H1 (cell line): ENCODE measurements around the gene POLR1G. TPM values are rescaled to one million over a fixed set of nuclear protein-coding genes. Genes with fewer than 3 reads are reported as not detected.

Source experiments
- CBX5 ChIP-seq: fragments of 300-800, 300-1000 bp; sonication (generic); IDR thresholded peaks from 2 replicates; pipeline ENCODE4 v1.7.1; 2016; ENCODE audit warnings: antibody characterized with exemption, low read length, low read depth
- CREB1 ChIP-seq: IDR thresholded peaks from 2 replicates; pipeline ENCODE4 v1.6.1; 2012; ENCODE audit warnings: inconsistent platforms
- FOSL1 ChIP-seq: IDR thresholded peaks from 2 replicates; pipeline ENCODE4 v1.6.1; 2011; ENCODE audit warnings: mild to moderate bottlenecking, low read depth, low read length, moderate library complexity; ENCODE audit not compliant: insufficient read depth
- JUN ChIP-seq: IDR thresholded peaks from 2 replicates; pipeline ENCODE4 v1.6.1; 2011; ENCODE audit warnings: low read depth, mild to moderate bottlenecking, improper control_type of control experiment, low read length
- SP2 ChIP-seq: IDR thresholded peaks from 2 replicates; pipeline ENCODE4 v1.6.1; 2012; ENCODE audit warnings: mild to moderate bottlenecking, low read length, inconsistent platforms
- TAF1 ChIP-seq: IDR thresholded peaks from 2 replicates; pipeline ENCODE4 v1.6.1; 2011; ENCODE audit warnings: mild to moderate bottlenecking, low read depth, low read length
- TBP ChIP-seq: IDR thresholded peaks from 2 replicates; pipeline ENCODE4 v1.6.1; 2011; ENCODE audit warnings: low read depth, low read length, improper control_type of control experiment
- YY1 ChIP-seq: IDR thresholded peaks from 2 replicates; pipeline ENCODE4 v1.6.1; 2011; ENCODE audit warnings: low read depth, mild to moderate bottlenecking, low read length
- polyA plus RNA-seq, 7 experiments: library from polyadenylated mRNA; depleted of rRNA in 3 of 7; stranded (reverse) in 5 of 7; unstranded in 2 of 7; fragments of >200 nt in 5 of 7; fragments of 200-250 nt in 2 of 7; gene quantifications; 1 replicate in 5 of 7; 2 replicates in 1 of 7; 4 replicates in 1 of 7; pipeline versions ENCODE4 v1.2.1 to v1.2.3, GENCODE V29; 2011 to 2013; ENCODE audit warnings: missing spikeins in 2 of 7, mixed read lengths in 2 of 7
- total RNA-seq: library from RNA; stranded (reverse); fragmentation: NEBNext Ultra II Directional; extraction: Animal tissue kit (Norgen Biotek cat#: 25700); gene quantifications from 2 replicates; pipeline ENCODE4 v1.2.1, GENCODE V29; 2021
- TF ChIP-seq, protein P1 (sequence below): fragments of 300-600 bp; sonication (generic); IDR thresholded peaks from 2 replicates; pipeline ENCODE4 v1.7.1; 2012; ENCODE audit warnings: low read length, moderate library complexity, mild to moderate bottlenecking, inconsistent platforms; ENCODE audit not compliant: insufficient replicate concordance
- TF ChIP-seq, protein P2 (sequence below): IDR thresholded peaks from 2 replicates; pipeline ENCODE4 v1.6.1; 2012; ENCODE audit warnings: inconsistent platforms

The POLR1G gene
- total and polyA plus RNA-seq, 2 of the 8 experiments (the other 6 are each of a cell fraction or from before 2014, with no cell fraction given) = 16.8 to 34.8 TPM

DNA sequence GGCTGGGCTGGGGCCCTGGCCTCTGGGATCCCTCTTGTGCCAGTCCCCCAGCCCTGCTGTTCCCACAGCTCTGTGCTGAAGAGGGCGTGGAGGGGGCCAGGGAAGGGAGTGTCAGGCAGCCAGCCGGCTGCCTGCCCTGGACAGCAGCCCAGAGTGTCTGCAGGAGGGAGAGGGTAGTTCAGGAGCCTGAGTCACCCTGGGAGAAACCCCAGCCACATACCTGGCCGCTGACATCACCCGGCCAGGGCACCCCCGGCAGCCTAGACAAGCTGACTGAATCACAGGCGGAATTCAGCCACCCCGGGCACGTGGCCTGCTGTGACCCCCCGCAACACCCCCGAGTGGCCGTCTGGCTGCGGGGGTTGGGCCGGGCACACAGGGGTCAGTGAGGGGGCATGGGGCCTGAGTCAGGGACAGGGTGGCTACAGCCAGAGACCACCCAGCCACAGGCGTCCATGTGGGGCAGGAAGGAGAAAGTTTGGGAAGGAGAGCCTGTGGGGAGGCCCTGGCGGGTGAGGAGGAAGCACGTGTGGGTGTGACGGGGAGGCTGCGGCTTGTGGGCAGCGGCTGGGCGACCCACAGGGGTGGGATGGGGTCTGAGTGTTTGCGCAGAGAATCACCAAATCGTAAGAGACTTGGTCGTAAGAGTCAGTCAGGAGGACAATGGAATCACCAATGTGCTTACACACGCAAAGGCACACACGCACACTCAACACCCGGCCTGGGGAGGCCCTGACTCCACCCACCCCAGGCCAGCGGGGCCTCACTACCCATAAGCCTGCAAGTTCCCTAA is 49.5 kb downstream of the POLR1G start (continued):
- TF ChIP-seq SP2 (no peak), YY1 (no peak), CREB1 (no peak), TAF1 (0 out of 2 replicates have a peak, but pooled peaks have one; percentile 24), FOSL1 (no peak), TBP (peak; percentile 28; the same call in 1 of the 2 replicates), JUN (peak; percentile 98), CBX5 (no peak)
- TF ChIP-seq, protein P1, sequence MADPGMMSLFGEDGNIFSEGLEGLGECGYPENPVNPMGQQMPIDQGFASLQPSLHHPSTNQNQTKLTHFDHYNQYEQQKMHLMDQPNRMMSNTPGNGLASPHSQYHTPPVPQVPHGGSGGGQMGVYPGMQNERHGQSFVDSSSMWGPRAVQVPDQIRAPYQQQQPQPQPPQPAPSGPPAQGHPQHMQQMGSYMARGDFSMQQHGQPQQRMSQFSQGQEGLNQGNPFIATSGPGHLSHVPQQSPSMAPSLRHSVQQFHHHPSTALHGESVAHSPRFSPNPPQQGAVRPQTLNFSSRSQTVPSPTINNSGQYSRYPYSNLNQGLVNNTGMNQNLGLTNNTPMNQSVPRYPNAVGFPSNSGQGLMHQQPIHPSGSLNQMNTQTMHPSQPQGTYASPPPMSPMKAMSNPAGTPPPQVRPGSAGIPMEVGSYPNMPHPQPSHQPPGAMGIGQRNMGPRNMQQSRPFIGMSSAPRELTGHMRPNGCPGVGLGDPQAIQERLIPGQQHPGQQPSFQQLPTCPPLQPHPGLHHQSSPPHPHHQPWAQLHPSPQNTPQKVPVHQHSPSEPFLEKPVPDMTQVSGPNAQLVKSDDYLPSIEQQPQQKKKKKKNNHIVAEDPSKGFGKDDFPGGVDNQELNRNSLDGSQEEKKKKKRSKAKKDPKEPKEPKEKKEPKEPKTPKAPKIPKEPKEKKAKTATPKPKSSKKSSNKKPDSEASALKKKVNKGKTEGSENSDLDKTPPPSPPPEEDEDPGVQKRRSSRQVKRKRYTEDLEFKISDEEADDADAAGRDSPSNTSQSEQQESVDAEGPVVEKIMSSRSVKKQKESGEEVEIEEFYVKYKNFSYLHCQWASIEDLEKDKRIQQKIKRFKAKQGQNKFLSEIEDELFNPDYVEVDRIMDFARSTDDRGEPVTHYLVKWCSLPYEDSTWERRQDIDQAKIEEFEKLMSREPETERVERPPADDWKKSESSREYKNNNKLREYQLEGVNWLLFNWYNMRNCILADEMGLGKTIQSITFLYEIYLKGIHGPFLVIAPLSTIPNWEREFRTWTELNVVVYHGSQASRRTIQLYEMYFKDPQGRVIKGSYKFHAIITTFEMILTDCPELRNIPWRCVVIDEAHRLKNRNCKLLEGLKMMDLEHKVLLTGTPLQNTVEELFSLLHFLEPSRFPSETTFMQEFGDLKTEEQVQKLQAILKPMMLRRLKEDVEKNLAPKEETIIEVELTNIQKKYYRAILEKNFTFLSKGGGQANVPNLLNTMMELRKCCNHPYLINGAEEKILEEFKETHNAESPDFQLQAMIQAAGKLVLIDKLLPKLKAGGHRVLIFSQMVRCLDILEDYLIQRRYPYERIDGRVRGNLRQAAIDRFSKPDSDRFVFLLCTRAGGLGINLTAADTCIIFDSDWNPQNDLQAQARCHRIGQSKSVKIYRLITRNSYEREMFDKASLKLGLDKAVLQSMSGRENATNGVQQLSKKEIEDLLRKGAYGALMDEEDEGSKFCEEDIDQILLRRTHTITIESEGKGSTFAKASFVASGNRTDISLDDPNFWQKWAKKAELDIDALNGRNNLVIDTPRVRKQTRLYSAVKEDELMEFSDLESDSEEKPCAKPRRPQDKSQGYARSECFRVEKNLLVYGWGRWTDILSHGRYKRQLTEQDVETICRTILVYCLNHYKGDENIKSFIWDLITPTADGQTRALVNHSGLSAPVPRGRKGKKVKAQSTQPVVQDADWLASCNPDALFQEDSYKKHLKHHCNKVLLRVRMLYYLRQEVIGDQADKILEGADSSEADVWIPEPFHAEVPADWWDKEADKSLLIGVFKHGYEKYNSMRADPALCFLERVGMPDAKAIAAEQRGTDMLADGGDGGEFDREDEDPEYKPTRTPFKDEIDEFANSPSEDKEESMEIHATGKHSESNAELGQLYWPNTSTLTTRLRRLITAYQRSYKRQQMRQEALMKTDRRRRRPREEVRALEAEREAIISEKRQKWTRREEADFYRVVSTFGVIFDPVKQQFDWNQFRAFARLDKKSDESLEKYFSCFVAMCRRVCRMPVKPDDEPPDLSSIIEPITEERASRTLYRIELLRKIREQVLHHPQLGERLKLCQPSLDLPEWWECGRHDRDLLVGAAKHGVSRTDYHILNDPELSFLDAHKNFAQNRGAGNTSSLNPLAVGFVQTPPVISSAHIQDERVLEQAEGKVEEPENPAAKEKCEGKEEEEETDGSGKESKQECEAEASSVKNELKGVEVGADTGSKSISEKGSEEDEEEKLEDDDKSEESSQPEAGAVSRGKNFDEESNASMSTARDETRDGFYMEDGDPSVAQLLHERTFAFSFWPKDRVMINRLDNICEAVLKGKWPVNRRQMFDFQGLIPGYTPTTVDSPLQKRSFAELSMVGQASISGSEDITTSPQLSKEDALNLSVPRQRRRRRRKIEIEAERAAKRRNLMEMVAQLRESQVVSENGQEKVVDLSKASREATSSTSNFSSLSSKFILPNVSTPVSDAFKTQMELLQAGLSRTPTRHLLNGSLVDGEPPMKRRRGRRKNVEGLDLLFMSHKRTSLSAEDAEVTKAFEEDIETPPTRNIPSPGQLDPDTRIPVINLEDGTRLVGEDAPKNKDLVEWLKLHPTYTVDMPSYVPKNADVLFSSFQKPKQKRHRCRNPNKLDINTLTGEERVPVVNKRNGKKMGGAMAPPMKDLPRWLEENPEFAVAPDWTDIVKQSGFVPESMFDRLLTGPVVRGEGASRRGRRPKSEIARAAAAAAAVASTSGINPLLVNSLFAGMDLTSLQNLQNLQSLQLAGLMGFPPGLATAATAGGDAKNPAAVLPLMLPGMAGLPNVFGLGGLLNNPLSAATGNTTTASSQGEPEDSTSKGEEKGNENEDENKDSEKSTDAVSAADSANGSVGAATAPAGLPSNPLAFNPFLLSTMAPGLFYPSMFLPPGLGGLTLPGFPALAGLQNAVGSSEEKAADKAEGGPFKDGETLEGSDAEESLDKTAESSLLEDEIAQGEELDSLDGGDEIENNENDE = no peak
- TF ChIP-seq, protein P2, sequence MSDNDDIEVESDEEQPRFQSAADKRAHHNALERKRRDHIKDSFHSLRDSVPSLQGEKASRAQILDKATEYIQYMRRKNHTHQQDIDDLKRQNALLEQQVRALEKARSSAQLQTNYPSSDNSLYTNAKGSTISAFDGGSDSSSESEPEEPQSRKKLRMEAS = peak; percentile 86
